Measurements from ENCODE around the gene SLMAP.

- TF ChIP-seq CTCF (IDR thresholded peaks at IDR 0.05) (no peak), POLR2A (IDR thresholded peaks at IDR 0.05) (no peak)
Observed at GRCh38 chr3:57820479-57820878, 64.4 kb downstream of the SLMAP start.
